Astrocyte (in vitro differentiated cells and primary cell): ENCODE data around the gene YBX2. TPM values are rescaled to one million over a fixed set of nuclear protein-coding genes. Genes with fewer than 3 reads are reported as not detected.

Source experiments
- DNase-seq: peaks from one replicate; pipeline ENCODE4 v3.0.0-alpha.2; 2010; ENCODE audit warnings: low read depth
- FAIRE-seq: peaks from 2 replicates; lab custom pipeline; 2011; peaks lifted over from hg19 to GRCh38; lab: Jason Lieb, UNC
- H2AFZ ChIP-seq: 2 replicates; pipeline ENCODE4 v1.6.0; 2012; ENCODE audit warnings: low read depth, low read length, inconsistent platforms
- H3K27ac ChIP-seq: 2 replicates; pipeline ENCODE4 v1.5.1; 2011; ENCODE audit warnings: low read depth, low read length, inconsistent platforms
- H3K27me3 ChIP-seq: 2 replicates; pipeline ENCODE4 v1.6.0; 2011; ENCODE audit warnings: low read length, inconsistent platforms; ENCODE audit not compliant: insufficient read depth
- H3K36me3 ChIP-seq: 2 replicates; pipeline ENCODE4 v1.5.1; 2011; ENCODE audit warnings: low read length, inconsistent platforms; ENCODE audit not compliant: insufficient read depth
- H3K4me1 ChIP-seq: 2 replicates; pipeline ENCODE4 v1.5.1; 2011; ENCODE audit warnings: low read length, inconsistent platforms; ENCODE audit not compliant: insufficient read depth
- H3K4me2 ChIP-seq: 2 replicates; pipeline ENCODE4 v1.6.0; 2012; ENCODE audit warnings: low read length, inconsistent platforms
- H3K4me3 ChIP-seq: 2 replicates; pipeline ENCODE4 v1.5.1; 2011; ENCODE audit warnings: low read depth, mild to moderate bottlenecking, low read length, inconsistent platforms; ENCODE audit not compliant: insufficient read depth
- H3K79me2 ChIP-seq: 2 replicates; pipeline ENCODE4 v1.6.0; 2012; ENCODE audit warnings: mild to moderate bottlenecking, low read length, inconsistent platforms; ENCODE audit not compliant: insufficient read depth
- H3K9ac ChIP-seq: 2 replicates; pipeline ENCODE4 v1.6.0; 2012; ENCODE audit warnings: mild to moderate bottlenecking, low read length, inconsistent platforms
- H3K9me3 ChIP-seq: 2 replicates; pipeline ENCODE4 v1.5.1; 2012; ENCODE audit warnings: low read depth, mild to moderate bottlenecking, low read length, inconsistent platforms; ENCODE audit not compliant: insufficient read depth
- H4K20me1 ChIP-seq: 2 replicates; pipeline ENCODE4 v1.6.0; 2012; ENCODE audit warnings: low read length, inconsistent platforms; ENCODE audit not compliant: insufficient read depth
- H3K27ac Mint-ChIP-seq: one replicate; pipeline ENCODE4 v1.8.0; 2021; ENCODE audit warnings: mild to moderate bottlenecking, mixed read lengths; ENCODE audit not compliant: unreplicated experiment
- H3K27me3 Mint-ChIP-seq: one replicate; pipeline ENCODE4 v1.8.0; 2021; ENCODE audit warnings: low read depth, mixed read lengths; ENCODE audit not compliant: unreplicated experiment
- H3K36me3 Mint-ChIP-seq: one replicate; pipeline ENCODE4 v1.8.0; 2021; ENCODE audit warnings: low read depth, mixed read lengths; ENCODE audit not compliant: unreplicated experiment
- H3K4me1 Mint-ChIP-seq: one replicate; pipeline ENCODE4 v1.8.0; 2021; ENCODE audit warnings: low read depth, mixed read lengths; ENCODE audit not compliant: unreplicated experiment
- H3K4me3 Mint-ChIP-seq: one replicate; pipeline ENCODE4 v1.8.0; 2021; ENCODE audit warnings: mild to moderate bottlenecking, moderate library complexity, mixed read lengths; ENCODE audit not compliant: unreplicated experiment
- H3K9me3 Mint-ChIP-seq: one replicate; pipeline ENCODE4 v1.8.0; 2021; ENCODE audit warnings: mild to moderate bottlenecking, mixed read lengths; ENCODE audit not compliant: unreplicated experiment
- CTCF ChIP-seq: IDR thresholded peaks from 2 replicates; pipeline ENCODE4 v1.5.1; 2011; ENCODE audit warnings: low read depth, mild to moderate bottlenecking, inconsistent platforms, low read length, moderate library complexity; ENCODE audit not compliant: insufficient read depth
- EZH2 ChIP-seq: IDR thresholded peaks from 2 replicates; pipeline ENCODE4 v1.6.1; 2012; ENCODE audit warnings: mild to moderate bottlenecking, low read length, inconsistent platforms; ENCODE audit not compliant: insufficient read depth
- total RNA-seq: library from RNA; stranded (reverse); gene quantifications from 2 replicates; pipeline ENCODE4 v1.2.1, GENCODE V29; 2021

The YBX2 gene
- total RNA-seq, 1 donor from 2014 or later, result 0.86 TPM

DNA sequence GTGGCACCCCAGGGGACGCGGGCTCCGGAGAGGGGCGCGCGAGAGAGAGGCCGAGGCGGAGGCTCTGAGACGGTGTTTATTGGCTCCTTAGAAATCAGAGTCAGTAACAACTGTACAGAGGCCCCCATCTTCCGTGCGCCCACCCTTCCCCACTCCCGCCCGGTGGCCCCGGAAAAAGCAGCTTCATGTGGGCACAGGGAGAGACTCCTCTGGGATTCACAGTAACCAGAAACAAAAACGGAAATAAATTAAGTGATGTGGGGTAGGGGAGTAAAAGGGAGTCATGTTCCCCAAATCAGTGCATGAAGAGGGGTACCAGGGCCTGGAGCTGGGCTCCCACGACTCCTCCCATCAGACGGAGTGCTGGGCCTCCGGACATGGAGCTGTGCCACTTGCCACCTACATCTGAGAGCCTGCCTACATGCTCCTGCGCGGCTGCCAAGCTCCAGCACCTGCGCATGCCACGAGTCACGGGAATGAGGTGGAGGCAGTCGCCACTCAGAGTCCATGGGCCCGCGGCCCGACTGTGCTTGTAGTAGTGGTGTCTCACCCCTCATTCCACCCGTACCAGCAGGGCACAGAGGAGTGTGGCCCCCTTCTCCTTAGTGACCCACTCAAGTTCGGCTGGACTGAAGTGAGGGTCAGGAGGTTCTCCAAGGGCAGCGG is 21.3 kb upstream of the YBX2 start:
- Histone ChIP-seq H3K9ac (peak overlapping the region; percentile 81), H4K20me1 (peaks cover 39% of the 10 kb centered on the region), H3K4me3 (peak overlapping the region; percentile 80), H3K79me2 (peaks cover 33% of the 10 kb centered on the region), H3K27ac (peak overlapping the region; percentile 80), H3K36me3 (peaks cover 29% of the 10 kb centered on the region), H3K4me2 (peak overlapping the region; percentile 95), H3K27me3 (no peaks in the 10 kb centered on the region), H3K4me1 (peaks cover 20% of the 10 kb centered on the region), H3K9me3 (no peaks in the 10 kb centered on the region), H2AFZ (peak overlapping the region; percentile 85)
- no peaks in the 10 kb centered on the region for H3K9me3 Mint-ChIP-seq
- H3K4me1 Mint-ChIP-seq, result peaks cover 34% of the 10 kb centered on the region
- TF ChIP-seq EZH2 (no peak), CTCF (no peak)
- H3K36me3 Mint-ChIP-seq, result peaks cover 19% of the 10 kb centered on the region
- H3K27me3 Mint-ChIP-seq, result no peaks in the 10 kb centered on the region
- FAIRE-seq (no peak), DNase-seq (no peak)
- H3K27ac Mint-ChIP-seq, result peak overlapping the region; percentile 83
- peak overlapping the region; percentile 82 for H3K4me3 Mint-ChIP-seq

DNA sequence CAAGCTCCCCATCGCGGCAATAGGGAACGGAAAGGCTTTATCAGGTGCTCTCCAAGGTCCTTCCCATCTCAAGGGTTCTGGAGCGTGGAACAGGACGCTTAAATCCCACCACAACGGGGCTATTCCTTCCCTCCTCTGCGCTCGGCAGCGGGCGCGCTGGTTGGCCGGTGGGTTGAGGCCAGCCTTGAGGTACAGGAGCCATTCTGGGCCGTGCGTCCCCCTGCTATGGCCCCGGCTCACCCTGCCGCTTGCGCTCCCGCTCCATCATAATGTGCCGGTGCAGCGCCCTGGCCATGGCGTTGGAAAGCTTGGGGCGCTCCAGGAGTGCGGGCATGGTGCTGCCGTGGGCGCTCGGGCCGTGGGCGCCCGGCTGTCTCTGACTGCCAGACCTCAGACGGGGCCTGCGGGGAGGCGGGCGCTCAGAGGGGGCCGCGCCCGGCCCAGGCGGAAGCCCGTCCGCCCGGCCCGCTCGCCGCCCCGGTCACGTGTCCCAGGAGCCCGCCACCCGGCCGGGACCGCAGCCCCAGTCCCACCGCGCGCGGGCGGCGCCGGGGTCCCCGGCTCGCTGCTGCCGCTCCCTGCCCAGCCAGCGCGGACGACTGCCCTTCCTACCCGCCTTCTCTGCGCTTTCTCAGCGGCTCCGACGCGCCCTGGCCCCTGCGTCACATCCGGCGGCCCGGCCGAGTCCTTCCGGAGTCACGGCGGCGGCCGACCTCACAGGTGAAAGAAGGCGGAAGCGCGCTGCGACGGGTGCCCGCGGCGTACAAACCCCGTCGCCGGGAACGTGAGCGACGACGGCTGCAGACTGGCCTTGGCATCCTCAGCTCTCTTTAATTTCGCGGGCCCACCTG is 20.5 kb upstream of the YBX2 start, which contains the start of gene GPS2:
Gene GPS2 (minus strand): TSS at position 642 of the 851 bp plus-strand sequence. CDS start 308 bp downstream, at position 334.
- Mint-ChIP-seq H3K27me3 (no peaks in the 10 kb centered on the region), H3K4me3 (peak within 1 kb of the TSS; percentile 94), H3K9me3 (no peaks in the 10 kb centered on the region), H3K27ac (peak within 1 kb of the TSS; percentile 92), H3K4me1 (peaks cover 42% of the 10 kb centered on the region), H3K36me3 (peaks cover 25% of the 10 kb centered on the region)
- H3K27ac ChIP-seq, result peak within 1 kb of the TSS; percentile 80
- DNase-seq, result peak; percentile 58
- peak within 1 kb of the TSS; percentile 95 for H3K4me2 ChIP-seq
- H4K20me1 ChIP-seq, result peaks cover 46% of the 10 kb centered on the region
- peak within 1 kb of the TSS; percentile 81 for H3K9ac ChIP-seq
- H2AFZ ChIP-seq, result peak within 1 kb of the TSS; percentile 85
- no peaks in the 10 kb centered on the region for H3K9me3 ChIP-seq
- no peak for FAIRE-seq
- peaks cover 41% of the 10 kb centered on the region for H3K79me2 ChIP-seq
- H3K36me3 ChIP-seq, result peaks cover 35% of the 10 kb centered on the region
- no peaks in the 10 kb centered on the region for H3K27me3 ChIP-seq
- peaks cover 22% of the 10 kb centered on the region for H3K4me1 ChIP-seq
- TF ChIP-seq EZH2 (no peak), CTCF (no peak)
- H3K4me3 ChIP-seq, result peak within 1 kb of the TSS; percentile 80
